Left colon (tissue), 2 donors: ENCODE measurements around the gene AKT3. TPM values are rescaled to one million over a fixed set of nuclear protein-coding genes. Genes with fewer than 3 reads are reported as not detected.
"Not testable (repeated sequence)": the region's sequence is repeated elsewhere in the genome, so short reads cannot be mapped to it uniquely, and the experiment has no call there.

Experiments
- ATAC-seq: fragments of 200-7000 bp; cut with Tn5 transposase; one replicate; pipeline ENCODE4 v1.9.1; 2020; ENCODE audit warnings: mild to moderate bottlenecking, moderate library complexity
- DNase-seq, 2 donors: peaks; one replicate each; pipeline ENCODE4 v3.0.0-alpha.2; 2020
- intact Hi-C, 2 donors: fragments of 100-400 bp; cut with DNase I in 1 of 2; cut with micrococcal nuclease in 1 of 2; formaldehyde crosslinking; loops; one replicate each; pipeline versions ENCODE4 v1.11.2 to v1.14.0; 2022; cut with DNase I, micrococcal nuclease
- total RNA-seq, 2 donors: library from RNA; stranded (reverse); fragmentation: NEBNext Ultra II Directional; extraction: Animal tissue kit (Norgen Biotek cat#: 25700); gene quantifications; one replicate each; pipeline ENCODE4 v1.2.1, GENCODE V29; 2021
- donor health status: DM: no; HTN: no; CAD: no.
- donor health status: DM: yes; HTN: yes; CAD: no.

The AKT3 gene
- total RNA-seq, 2 donors from 2014 or later = 9.7 to 21.1 TPM

DNA sequence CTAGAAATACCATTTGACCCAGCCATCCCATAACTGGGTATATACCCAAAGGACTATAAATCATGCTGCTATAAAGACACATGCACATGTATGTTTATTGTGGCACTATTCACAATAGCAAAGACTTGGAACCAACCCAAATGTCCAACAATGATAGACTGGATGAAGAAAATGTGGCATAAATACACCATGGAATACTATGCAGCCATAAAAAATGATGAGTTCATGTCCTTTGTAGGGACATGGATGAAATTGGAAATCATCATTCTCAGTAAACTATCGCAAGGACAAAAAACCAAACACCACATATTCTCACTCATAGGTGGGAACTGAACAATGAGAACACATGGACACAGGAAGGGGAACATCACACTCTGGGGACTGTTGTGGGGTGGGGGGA lies 187.9 kb downstream of the AKT3 start:
- intact Hi-C loops, DNase-seq, ATAC-seq: not testable (repeated sequence)

DNA sequence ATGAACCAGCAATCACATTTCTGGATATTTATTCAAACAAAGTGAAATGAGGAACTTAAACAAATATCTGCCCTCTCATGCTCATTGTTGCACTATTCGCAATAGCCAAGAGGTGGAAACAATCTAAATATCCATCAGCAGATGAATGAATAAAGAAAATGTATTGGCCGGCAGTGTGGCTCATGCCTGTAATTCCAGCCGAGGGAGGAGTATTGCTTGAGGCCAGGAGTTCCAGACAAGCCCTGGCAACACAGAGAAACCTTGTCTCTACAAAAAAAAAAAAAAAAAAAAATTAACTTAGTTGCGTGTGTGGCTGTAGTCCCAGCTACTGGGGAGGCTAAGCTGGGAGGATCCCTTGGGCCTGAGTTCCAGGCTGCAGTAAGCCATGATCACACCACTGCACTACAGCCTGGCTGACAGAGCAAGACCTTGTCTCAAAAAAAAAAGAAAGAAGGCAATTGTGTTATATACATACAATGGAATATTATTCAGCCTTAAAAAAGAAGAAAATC lies 191.4 kb downstream of the AKT3 start:
- DNase-seq = no peak
- intact Hi-C loops = no loop called here
- no peak for ATAC-seq

DNA sequence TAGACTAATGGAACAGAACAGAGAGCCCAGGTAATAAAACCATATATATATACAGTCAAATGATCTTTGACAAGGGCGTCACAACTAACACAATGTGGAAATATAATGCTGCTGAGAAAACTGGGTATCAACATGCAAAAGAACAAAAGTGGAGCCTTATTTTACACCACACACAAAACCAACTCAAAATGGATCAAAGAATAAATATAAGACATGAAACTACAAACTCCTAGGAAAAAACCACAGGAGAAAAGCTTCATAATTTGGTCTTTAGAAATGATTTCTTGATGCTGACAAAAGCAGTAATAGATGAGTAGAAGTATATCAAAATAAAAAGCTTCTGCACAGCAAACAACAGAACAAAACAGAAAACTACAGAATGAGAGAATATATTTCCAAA lies 192.2 kb downstream of the AKT3 start:
- ATAC-seq = no peak
- DNase-seq = no peak
- intact Hi-C loops = no loop called here

DNA sequence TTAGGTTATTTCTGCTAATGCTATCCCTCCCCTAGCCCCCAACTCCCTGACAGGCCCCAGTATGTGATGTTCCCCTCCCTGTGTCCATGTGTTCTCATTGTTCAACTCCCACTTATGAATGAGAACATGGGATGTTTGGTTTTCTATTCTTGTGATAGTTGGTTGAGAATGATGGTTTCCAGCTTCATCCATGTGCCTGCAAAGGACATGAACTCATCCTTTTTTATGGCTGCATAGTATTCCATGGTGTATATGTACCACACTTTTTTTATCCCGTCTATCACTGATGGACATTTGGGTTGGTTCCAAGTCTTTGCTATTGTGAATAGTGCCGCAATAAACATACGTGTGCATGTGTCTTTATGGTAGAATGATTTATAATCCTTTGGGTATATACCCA lies 200.5 kb downstream of the AKT3 start:
- DNase-seq, intact Hi-C loops: not testable (repeated sequence)

DNA sequence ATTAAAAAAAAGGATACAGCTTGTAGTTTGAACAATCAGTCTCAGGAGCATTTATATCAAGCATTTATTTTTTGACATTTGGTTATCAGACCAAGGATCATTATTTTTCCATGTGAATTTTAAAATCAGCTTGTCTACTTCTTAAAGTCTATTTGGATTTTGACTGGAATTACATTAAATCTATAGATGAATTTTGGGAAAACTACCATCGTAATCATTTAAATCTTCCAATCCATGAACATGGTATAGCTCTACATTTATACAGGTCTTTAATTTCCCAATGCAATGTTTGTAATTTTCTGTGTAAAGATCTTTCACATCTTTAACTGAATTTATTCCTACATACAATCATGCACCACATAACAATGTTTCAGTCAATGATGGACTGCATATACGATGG lies 203.2 kb downstream of the AKT3 start:
- DNase-seq (no peak), ATAC-seq (no peak)
- intact Hi-C loops = no loop called here

More for the DNA sequence above, 200.5 kb downstream of the AKT3 start:
- ATAC-seq = not testable (repeated sequence)

- DNase-seq (no peak), ATAC-seq (no peak)
- intact Hi-C loops = no loop called here
Observed at GRCh38 chr1:243645281-243645680, 204.8 kb downstream of the AKT3 start.

- no peak for DNase-seq
- no peak for ATAC-seq
- intact Hi-C loops = no loop called here
Observed at GRCh38 chr1:243642936-243643335, 207.1 kb downstream of the AKT3 start.

DNA sequence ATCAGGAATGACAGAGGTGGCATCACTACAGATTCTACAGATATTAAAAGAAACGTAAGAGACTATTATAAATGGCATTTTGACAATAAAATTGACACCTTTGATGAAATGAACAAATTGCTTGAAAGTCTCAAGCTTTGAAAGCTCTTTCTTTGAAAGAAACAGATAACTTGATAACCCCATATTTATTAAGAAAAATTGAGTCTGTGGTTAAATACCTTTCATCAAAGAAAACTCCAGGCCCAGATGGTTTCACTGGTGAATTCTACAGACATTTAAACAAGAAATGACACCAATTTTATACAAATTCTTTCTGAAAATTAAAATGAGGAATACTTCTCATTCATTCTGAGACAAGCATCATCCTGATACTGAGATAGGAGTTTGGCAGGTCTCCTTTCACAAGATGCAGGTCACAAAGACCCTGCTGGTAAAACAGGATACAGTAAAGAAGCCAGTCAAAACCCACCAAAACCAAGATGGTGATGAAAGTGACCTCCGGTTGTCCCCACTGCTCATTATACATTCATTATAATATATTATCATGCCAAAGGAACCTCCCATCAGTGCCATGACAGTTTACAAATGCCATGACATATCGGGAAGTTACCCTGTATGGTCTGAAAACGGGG lies 210.9 kb downstream of the AKT3 start:
- no peak for ATAC-seq
- intact Hi-C loops = no loop called here
- DNase-seq = no peak

- no peak for DNase-seq
- ATAC-seq = no peak
- intact Hi-C loops = no loop called here
Observed at GRCh38 chr1:243638186-243638585, 211.9 kb downstream of the AKT3 start.

- intact Hi-C loops = no loop called here
- DNase-seq = no peak
- ATAC-seq = no peak
Observed at GRCh38 chr1:243628476-243628907, 221.6 kb downstream of the AKT3 start.

GRCh38 chr1:243623841-243624240 lies 226.2 kb downstream of the AKT3 start:
- intact Hi-C loops = no loop called here
- DNase-seq (no peak), ATAC-seq (no peak)

- no peak for ATAC-seq
- no peak for DNase-seq
- intact Hi-C loops = no loop called here
Observed at GRCh38 chr1:243621973-243622372, 228.1 kb downstream of the AKT3 start.

DNA sequence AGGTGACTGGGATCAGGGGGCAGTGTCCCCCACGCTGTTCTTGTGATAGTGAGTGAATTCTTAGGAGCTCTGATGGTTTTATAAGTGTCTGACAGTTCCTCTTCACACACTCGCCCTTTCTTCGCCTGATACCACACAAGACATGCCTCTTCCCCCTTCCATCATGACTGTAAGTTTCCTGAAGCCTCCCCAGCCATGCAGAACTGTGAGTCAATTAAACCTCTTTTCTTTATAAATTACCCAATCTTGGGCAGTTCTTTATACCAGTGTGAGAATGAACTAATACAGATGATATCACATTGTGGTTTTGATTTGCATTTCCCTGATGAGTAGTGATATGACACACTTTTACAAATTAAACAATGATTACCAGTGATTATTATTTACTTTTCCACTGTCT lies 229.9 kb downstream of the AKT3 start:
- DNase-seq (no peak), ATAC-seq (no peak)
- intact Hi-C loops = no loop called here

DNA sequence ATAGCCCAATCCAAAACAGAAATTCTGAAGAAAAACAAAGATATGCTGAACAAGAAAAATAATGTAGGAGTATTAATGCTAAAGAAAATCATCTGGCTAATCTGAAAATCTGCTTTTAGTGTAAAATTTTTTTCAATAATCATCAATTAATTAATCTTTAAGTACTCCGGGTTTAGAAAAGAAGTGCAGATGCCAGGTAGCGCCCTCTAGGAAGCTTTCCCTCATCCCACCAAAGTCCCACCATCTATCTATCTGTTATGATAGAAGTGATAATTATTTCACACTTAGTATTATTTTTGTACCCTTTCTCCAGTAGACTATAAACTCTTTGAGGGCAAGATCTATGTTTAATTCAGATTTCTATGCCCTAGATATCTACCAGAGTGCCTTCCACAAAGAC lies 240.3 kb downstream of the AKT3 start:
- no peak for DNase-seq
- intact Hi-C loops = no loop called here
- ATAC-seq = no peak

DNA sequence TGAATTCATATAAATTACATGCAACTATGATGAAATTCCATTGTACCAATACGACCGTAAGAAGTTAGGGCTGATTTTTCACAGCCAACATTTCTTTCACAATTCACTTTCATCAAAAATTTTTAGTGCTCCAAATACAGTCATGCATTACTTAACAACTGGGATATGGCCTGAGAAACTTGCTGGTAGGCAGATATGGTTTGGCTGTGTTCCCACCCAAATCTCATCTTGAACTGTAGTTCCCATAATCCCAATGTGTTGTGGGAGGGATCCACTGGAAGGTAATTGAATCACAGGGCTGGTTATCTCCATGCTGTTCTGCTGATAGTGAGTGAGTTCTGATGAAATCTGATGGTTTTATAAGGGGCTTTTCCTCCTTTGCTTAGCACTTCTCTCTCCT lies 244.4 kb downstream of the AKT3 start:
- DNase-seq (no peak), ATAC-seq (no peak)
- intact Hi-C loops = no loop called here

DNA sequence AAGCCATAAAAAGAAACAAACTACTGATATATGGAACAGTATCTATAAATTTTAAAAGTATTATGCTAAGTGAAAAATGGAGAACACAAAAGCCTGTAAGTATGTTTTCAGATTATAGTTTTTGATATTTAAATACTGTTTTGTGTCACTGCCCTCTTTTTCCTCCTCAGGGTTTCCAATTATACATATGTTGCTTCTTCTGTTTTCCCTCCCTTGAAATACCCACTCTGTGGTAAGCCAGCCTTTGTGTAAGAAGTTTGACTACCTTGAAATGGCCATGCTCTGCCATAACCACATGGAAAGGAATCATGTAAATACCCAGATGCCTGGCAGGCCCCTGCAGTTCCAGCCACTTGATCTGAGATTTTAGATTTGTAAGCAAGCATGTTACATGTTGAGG lies 248.3 kb downstream of the AKT3 start:
- ATAC-seq = no peak

DNA sequence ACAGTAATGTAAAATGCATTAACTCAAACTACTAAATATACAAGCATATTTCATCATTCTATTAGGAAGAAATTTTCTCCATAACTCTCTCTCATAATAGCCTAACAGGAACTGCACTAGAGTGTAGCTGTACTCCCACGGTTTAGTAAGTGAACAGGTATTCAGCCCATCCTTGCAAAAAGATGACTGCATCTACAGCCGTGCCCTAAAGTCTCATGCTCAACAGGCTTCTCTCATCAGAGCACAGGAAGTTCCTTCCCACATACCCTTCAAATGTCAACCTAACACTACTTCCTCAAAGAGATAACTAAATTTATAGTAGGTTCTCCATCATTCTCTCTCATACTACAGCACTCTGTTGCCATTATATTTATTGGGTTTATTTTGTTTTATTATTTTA lies 251.6 kb downstream of the AKT3 start:
- no peak for DNase-seq
- intact Hi-C loops = no loop called here
- ATAC-seq = no peak

More for the DNA sequence above, 248.3 kb downstream of the AKT3 start:
- intact Hi-C loops = no loop called here
- DNase-seq = no peak

- intact Hi-C loops = no loop called here
- no peak for DNase-seq
- ATAC-seq = no peak
Observed at GRCh38 chr1:243597383-243597782, 252.7 kb downstream of the AKT3 start.

DNA sequence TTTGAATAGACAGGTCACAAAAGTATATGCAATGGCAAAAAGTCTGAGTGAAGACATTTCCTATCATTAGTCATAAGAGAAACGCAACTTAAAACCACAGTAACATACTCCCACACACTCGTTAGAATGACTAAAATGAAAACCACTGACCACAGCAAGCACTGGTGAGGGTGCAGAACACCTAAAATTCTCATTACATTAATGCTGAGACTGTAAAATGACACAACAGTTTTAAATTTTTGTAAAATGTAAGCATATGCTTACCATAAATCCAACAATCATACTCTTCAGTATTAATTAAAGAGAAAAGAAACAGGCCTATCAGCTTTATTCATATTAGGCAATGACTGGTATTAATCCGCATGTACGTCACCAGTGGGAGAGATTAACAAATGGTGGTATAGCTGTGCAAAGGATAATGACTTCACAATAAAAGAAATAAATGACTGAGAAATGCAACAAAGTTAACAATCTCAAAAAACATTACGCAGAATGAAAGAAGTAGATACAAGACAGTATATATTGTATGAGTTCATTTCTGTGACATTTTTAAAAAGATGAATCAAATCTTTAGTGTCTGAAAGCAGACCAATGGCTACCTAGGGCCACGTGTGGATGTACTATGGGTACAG lies 253.5 kb downstream of the AKT3 start:
- intact Hi-C loops = no loop called here
- ATAC-seq (no peak), DNase-seq (no peak)

- DNase-seq (no peak), ATAC-seq (no peak)
- intact Hi-C loops = no loop called here
Observed at GRCh38 chr1:243595527-243596210, 254.4 kb downstream of the AKT3 start.
